ENCODE measurements around the gene ARL10.

ARL10 gene

DNA sequence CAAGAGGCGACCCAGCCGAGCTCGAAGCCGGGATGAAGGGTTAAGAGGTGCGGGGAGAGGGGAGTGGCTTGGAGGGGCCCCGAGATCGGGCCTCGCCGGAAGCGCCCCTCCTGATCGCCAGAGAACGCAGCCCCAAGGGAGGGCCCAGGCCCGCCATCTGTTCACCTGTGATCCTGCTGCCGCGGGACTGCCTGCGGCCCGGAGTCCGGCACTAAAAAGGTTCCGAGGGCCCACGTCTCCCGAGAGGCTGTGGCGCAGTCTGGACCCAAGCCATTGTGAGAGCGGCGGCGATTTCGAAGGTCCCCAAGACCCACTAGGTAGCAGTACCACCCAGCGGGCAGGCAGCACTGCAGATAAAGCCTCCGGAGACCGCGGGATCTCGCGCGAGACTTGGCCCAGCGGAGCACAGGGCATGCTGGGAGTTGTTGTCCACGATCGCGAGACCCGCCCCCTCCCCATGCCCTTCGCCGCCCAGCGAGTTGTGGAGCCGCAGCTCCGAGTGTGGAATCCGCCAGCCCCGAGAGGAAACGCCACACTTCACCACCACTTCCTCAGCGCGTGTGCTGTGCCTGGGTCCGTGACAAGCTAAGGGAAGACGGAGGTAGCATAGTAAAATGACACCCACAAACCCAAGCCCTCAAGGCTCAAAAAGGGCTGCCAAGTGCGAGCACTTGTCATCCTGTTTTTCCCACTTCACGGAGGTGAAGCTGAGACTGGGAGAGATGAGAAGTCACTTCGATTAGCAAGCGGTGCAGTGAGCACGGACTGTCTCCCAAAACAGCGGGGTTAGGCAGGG lies 3.7 kb upstream of the ARL10 start, which contains the start of gene KIAA1191:
TSS of gene KIAA1191 (minus strand) at position 328 of the 796 bp plus-strand sequence. CDS start 2,256 bp downstream, outside the sequence.
- DNase-seq (ENCODE audit: low spot score), result peak; percentile 95

DNA sequence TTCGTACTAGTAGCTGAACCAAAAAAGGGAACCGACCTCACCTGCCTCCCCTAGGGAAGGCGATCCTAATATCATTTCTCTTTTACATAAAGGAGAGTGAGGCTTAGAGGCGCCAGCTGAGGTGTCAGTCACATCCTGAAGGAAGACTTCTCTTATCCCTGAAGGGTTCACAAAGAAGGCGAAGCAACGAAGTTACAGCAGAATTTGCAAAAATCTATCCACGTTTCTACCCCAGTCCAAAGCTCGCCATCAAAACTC lies 3.1 kb upstream of the ARL10 start:
- DNase-seq (ENCODE audit: low spot score), result no peak

DNA sequence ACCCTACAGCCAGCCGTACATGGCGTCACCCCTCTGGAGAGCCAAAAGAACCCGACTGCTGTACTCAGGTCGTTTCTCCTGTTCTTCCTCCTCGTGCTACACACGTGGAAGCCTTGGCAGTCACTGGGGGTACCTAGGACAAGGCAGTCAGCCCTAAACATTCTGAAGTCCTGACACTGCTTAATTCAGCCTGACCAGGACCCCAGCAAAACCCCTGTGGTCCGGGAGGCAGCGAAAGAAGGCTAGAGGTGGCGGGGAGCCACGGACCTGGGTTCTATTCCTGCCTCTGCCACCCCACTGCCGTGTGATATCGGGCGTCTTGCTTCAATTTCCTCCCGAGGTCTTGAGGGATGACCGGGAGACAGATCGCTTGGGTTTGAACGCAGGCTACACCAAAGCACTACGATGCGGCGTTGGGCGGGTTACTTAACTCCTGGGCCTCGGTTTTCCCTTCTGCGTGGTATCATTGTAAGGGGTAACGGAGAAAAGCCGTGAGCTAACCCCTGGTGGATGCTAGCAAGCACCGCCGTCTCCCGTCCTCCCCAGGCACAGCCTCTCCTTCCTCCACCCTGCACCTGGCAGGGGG lies 429 bp upstream of the ARL10 start:
- DNase-seq (ENCODE audit: low spot score), result no peak

DNA sequence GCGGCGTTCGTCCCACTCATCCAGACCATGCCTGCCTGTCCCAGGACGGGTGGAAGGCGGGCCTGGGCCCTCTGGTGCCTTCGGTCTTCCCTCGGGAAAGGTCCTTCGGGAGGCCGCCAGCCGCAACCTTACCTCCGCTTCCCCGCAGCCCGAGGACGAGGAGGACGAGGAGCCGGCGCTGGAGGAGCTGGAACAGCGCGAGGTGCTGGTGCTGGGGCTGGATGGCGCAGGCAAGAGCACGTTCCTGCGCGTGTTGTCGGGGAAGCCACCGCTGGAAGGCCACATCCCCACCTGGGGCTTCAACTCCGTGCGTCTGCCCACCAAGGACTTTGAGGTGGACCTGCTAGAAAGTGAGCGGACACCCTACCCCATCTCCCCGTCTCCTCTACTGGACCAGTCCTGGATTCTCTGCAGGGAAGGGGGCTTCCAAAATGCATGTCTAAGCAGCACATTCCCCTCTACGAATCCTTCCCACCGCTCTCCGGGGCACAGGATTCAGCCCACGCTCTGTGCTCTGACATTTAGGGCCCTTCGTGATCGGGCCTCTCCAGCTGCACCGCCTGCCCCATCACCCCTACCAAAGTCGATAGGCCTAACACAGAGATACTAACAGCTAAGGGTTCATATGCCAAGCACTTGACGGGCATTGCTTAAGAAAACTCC lies 1.1 kb downstream of the ARL10 start:
- DNase-seq (ENCODE audit: low spot score), result no peak

DNA sequence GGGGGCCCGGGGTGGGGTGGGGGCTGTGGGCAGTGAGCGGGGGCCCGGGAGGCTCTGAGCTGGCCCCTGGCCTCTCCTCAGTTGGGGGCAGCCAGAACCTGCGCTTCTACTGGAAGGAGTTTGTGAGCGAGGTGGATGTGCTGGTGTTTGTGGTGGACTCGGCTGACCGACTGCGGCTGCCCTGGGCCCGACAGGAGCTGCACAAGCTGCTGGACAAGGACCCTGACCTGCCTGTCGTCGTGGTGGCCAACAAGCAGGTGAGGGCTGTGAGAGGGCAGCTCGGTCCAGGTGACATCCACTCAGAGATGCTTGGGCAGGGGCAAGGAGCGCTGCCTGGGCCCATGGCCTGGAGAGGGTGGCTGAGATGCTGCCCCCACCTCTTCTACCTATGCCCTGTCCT lies 3.4 kb downstream of the ARL10 start:
- no peak for DNase-seq (ENCODE audit: low spot score)

DNA sequence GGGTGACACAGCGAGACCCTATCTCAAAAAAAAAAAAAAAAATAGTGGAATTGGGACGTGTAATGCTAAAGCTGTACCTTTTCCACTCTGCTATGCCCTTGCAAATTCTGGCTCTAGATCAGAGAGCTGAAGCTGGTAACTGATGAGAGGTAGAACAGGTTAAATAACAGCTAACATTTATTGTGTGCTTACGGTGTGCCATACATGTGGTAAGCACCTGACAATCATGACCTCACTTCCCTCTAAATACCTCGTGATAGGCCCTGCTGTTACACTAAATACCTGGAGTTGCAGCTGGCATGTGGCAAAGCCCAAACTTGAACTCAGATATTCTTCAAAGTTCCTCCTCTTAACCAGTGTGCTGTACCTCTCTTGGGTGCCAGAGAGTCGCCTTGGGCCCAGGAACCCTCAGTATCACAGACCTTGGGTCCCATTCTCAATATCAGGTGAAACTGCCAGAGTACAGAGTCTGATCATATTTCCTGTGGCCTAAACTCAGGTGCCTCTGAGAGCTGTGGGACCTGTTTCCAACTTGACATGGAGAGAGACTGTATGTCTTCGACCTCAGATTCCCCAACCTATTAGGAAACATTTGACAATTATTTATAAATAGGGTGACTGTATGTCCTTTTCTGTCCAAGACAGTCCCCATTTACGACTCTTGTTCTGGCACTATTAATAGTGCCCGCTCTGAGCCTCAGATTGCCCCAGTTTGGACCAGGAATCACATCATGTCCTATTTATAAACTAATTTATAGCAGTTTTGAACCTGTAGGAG lies 4.8 kb downstream of the ARL10 start:
- no peak for DNase-seq (ENCODE audit: low spot score)

DNA sequence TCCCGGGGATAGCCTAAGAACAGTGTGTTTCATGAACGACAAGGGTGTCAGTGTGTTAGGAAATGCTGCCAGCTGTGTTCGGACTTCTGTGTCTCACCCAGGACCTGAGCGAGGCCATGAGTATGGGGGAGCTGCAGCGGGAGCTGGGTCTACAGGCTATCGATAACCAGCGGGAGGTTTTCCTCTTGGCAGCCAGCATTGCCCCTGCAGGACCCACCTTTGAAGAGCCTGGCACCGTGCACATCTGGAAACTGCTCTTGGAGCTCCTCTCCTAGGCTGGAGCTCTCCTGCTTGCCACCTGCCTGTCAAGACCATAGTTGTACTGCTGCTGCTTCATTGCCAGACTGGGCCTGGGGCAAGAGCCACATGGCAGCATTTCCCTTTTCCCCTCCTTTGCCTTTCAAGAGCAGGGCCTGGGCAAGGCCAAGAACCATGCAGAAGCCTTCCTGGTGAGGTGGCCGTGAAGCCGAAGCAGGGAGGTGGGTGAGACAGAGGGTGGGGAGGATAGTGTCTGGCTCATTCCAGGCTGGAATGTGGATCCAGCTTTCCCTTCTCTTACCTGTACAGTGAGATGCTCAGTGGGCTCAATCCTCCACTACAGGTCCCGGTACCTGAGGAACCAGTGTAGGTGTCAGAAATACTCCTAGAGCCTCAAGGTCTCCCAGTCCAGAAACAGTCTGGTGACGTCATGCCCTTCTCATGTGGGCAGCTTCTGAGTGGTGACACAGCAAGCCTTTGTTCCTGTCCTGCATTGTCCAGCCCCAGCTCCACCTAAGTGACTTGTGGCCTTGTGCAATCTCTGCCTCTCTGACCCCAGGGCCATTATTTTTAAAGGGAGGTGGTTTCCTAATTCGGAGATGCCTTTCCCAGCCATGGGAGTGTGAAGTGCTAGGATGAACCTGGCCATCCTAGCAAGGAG lies 6.6 kb downstream of the ARL10 start:
- no peak for DNase-seq (ENCODE audit: low spot score)

DNA sequence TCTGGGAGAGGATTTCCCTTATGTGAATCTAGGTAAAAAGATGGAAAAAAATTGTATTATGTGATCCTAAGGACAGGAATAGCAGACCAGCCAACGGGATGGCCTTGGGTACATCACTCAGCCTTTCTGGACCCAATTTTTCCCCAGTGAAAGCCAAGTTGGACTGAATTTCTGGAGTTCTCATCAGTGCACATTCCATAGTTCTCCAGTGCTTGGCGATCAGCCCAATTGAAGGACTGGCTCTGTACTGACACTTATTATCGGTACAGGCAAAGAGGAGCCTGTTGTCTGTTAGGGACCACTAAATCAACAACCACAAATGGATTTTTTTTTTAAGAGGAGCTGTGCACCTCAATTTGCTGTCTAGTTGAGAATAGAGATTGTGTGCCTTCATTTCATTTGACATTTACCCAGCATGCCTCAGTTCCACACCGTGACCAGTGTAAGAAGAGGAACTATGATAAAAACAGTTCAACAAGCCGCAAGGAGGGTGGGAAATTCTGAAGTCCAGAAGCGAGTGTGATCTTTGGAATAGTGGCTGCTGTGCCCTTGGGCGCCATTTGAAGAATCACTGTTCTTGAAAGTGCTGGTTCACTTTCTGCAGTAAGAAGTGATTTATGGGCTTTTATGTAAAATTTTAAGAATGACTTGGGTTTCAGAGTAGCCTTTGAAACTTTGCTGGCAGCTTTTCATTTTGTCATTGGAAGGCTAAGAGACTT lies 8.0 kb downstream of the ARL10 start:
- DNase-seq (ENCODE audit: low spot score), result no peak

DNA sequence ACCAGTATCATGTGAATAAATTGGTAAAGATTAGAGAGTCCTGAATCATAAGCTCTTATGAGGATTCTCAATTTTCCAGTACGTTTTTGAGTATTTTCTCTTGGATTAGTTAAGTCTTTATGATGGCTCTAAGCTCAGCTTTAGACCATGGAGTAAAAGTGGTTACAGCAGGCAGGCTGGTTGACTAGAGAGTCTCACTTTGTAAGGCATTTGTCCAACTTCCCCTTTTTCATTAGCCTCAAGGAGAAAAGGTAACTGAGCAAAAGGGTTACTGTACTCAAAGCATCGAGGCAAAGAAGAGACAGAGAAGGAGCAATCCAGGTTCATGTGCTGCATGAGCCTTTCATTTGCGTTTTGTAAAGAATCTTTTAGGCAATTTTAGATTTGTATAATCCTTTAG lies 14.6 kb downstream of the ARL10 start:
- DNase-seq (ENCODE audit: low spot score), result no peak

DNA sequence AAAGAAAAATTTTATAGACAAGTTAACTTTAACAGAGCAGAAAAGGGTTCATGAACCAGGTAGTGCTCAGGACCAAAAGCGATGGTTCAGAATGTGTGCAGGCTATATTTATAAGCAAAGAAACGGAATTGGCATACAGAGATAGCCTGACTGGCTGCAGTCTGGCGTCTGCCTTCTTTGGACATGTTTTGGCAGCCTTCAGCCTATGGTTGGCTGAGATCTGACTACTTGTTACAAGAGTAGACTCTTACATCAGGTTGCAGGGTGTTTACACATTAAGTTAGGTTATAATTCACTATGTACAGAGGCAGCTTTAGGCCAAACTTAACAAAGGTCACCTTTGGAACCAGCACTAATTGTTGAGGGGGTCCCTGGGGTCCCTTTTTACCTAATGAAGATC lies 16.1 kb downstream of the ARL10 start:
- no peak for DNase-seq (ENCODE audit: low spot score)

DNA sequence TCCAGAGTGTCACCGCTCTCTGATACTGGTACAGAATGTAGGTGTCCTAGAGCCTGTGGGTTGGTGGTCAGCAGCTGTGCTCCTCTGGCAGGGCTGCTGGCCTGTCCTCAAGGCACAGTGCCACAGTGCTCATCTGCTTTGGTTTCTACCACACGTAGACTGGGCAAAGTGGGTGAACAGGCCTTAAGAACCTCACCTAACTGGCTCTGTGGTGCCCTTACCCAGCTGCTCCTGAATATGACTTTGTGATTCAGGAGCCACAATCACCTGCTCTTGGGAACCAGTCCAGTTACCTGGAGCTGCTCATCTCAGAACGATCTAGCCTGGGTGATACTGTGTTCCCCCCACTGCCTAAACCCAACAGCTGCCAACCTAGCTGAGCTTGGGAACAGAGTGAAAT lies 16.7 kb downstream of the ARL10 start:
- no peak for DNase-seq (ENCODE audit: low spot score)

DNA sequence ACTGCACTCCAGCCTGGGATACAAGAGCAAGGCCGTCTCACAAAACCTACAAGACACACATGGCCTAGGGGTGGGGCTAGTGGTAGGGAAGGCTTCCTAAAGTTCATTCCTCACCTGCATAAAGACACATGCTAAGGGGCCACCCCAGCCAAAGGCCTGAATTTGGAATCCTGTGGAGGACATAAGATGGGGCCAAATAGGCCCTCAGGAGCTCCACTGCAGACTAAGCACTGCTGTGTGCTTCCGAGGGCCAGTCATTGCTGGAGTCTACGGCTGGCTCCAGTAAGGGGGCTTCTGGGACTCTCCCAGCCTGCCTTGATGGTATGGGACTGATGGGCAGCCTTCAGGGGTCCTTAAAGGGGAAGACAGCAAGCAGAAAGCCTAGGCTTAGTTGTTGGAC lies 17.4 kb downstream of the ARL10 start:
- no peak for DNase-seq (ENCODE audit: low spot score)

DNA sequence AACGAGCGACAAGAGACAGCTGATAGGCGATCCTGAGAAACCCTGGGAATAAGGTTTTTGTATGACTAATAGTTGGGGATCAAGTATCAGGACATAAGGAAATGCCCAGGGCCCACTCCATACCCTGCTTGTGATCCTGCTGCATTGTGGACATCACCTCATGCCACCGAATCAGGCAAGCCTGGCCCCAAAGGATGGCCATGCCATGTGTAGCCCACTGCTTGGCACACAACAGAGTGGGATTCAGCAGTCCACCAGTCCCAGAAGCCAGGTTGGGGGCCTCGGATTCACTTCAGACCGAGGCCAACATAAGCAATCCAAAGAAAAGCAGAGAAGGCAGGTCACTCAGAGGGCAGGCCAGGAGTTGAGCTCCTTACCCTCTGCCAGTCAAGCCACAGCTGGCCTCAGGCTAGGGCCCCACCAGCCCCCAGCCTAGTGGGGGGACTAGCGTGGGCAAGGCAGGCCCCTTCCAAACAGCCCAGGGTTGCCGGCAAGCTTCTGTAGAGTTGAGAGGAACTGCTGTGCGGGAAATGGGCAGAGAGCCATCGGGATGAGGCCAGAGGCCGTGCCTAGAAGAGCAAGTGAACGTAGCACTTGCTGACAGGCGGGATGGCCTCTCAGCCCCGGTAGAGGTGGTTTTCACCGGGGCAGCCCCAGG lies 18.1 kb downstream of the ARL10 start:
- no peak for DNase-seq (ENCODE audit: low spot score)

DNA sequence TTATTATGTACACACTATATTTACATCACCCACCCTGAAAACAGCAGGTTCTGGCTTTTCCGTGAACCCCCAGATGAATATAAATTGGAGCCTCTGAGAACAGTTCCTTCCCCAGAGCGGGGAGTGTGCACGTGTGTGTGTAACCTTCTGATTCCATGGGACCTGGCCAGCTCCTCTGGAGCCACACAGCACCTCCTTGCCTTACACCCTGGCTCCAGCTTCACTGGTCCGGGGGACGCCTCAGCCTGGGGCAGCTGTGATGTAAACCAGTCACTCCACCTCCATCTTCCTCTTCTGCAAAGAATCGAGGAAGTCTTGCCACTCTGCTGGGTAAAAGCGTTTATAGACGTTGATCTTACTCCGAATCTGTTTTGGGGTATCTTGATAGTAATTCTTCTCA lies 18.7 kb downstream of the ARL10 start:
- no peak for DNase-seq (ENCODE audit: low spot score)

DNA sequence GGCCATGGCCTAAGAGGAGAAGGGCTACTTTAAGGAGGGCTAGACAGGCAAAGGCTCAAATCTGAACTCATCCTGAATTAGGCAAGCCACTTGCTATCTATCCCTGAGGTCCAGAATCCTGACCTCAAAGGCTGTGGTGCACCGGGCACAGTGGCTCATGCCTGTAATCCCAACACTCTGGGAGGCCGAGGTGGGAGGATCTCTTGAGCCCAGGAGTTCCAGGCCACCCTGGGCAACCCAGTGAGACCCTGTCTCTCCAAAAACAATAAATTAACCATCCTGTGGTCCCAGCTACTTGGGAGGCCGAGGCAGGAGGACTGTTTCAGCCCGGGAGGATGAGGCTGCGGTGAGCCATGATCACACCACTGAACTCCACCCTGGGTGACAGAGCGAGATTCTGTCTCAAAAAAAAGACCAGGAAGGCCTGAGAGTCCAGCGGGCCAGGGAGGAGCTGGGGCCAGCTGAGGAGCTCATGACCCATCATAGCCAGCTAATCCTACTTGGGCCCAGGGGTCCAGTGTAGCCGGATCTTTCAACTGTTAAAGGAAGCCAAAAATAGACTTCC lies 19.2 kb downstream of the ARL10 start:
- DNase-seq (ENCODE audit: low spot score), result no peak

DNA sequence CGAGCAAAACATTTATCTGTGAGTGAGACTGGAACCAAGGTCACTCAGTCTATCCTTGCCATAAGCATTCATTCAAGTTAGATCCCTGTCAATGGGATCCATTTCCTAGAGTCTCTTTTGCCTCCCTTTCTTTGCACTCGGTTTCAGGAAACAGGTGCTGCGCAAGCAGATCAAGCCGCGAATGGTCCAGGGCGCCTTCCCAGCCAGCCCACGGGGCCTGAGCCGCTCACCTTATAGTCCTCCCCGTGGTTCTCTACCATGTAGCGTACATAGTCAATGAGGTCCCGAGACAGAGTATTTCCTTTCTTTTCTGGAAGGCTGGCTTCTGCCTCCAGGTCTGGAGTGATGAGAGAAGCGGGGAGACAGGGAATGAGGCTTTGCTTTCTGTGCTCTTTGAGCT lies 19.7 kb downstream of the ARL10 start:
- no peak for DNase-seq (ENCODE audit: low spot score)

DNA sequence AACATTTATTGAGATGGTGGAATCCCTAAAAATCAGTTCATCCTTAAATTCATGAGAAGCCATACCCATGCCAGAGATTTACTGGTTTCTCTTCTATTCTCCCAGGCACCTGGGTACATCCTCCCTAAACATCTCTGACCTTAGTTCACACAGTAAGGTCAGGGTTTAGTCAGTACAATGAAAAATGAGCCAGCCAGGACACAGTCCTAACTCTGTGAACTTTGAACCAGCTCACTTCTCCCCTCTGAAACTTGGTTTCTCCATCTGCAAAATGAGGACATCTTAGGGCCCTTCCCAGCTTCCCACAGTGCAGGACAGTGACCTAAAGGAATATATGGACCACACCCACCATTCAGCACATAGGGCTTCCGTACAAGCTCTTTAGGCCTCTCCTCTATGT lies 21.2 kb downstream of the ARL10 start:
- no peak for DNase-seq (ENCODE audit: low spot score)

DNA sequence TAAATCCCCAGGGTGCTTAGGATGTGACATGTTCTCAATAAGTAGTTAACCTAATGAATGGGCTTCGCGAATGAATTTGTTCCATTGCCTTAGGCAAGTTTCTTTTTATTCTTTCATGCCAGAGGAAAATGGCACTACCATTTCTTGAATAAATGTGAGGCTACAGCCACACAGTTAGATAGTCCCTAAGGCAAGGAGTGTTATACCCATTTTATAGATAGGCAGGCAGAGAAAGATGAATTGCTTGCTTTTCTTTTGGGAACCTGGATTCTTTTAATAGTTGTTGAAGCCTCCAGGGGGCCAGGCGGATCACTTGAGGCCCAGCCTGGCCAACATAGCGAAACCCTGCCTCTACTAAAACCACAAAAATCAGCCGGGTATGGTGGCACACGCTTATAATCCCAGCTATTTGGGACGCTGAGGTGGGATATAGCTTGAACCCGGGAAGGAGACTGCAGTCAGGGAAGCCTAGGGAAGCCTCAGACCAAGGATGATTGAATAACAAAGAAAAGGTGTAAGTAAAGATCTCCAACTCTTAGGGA lies 22.2 kb downstream of the ARL10 start:
- DNase-seq (ENCODE audit: low spot score), result no peak

DNA sequence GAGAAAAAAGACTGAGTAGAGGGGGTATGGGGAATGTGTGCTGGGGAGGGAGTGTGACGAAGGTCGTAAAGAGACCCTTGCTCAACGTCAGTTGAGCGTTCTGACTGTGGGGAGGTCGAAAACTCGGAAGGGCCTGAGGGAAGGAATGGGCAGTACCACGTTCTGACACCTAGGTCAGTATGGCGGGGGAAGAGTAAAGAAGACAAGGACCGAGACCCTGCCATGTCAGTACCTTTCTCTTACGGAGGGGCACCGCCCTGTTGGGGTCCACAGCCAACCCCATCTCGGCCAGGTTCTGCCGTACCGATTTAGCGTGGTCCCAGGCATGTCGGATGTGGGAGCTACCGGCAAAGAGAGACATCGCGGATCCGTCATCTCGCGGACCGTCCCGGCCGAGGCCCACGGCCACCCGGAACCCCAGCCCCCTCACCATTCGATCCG lies 22.7 kb downstream of the ARL10 start:
- no peak for DNase-seq (ENCODE audit: low spot score)

All from CD4-positive, alpha-beta T cell treated with Interleukin-15 for 4 hours (primary cell).